NCI-H69 (cell line): ENCODE measurements around the gene LIN7C.

ENCODE experiments used
- DNase-seq: peaks from one replicate; lab custom pipeline; 2025; lab: John Stamatoyannopoulos, UW

The LIN7C gene

DNA sequence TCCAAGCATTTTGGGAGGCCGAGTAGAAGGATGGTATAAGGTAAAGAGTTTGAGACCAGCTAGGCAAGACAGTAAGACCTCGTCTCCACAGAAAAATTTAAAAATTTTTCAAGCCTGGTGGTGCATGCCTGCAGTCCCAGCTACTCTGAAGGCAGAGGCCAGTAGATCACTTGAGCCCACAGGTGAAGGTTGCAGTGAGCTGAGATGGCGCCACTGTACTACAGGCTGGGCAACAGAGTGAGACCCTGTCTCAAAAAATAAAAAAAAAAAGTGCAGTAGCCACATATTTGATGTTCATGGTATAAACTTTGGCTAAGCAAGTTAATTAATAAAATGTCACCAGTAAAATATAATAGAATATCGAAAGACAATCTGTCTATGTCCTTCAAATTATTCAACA lies 60.9 kb downstream of the LIN7C start:
- DNase-seq = no peak

DNA sequence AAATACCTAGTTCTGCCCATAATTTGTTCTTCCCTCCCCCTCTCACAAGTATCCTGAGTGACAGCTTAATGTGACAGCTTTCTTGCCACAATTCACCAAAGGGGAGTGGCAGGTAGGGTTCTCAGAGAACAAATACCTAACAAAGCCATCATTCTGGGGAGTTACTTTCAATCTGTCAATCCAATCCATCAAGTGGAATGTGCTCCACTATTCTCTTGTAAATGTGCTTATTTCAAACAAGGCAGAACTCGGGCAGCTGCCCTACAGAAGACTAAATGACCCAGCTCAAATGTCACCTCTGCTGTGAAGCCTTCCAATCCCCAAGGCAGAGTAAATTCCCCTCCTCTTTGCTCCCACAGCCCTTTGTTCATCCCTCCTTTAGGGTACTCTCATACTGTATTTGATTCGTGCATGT lies 61.8 kb downstream of the LIN7C start:
- DNase-seq = peak; percentile 99
